GM12874 (cell line): ENCODE measurements around the gene TBCD.

Source experiments
- TF ChIP-seq, protein P1 (sequence below): IDR thresholded peaks from 2 replicates; pipeline ENCODE4 v1.5.1; 2011; ENCODE audit warnings: low read depth, mild to moderate bottlenecking, control low read depth, low read length, moderate library complexity; ENCODE audit not compliant: insufficient read depth

The TBCD gene

DNA sequence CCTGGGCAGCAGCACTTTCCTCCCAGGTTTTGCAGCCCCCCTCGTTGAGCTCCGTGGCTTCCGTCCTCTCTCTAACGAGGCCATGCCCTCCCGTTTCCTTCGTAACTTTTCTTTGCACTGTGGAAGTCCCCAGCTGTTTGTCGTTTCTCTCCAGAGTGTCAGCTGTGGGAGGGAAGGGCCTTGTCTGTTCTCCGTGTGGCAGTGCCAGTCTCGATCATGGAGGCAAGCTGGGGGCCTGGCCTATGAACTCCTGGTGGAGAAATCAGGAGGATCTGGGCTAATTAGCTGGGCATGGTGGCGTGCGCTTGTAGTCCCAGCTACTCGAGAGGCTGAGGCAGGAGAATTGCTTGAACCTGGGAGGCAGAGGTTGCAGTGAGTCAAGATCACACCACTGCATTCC, 28.3 kb downstream of the TBCD start:
- TF ChIP-seq, protein P1, sequence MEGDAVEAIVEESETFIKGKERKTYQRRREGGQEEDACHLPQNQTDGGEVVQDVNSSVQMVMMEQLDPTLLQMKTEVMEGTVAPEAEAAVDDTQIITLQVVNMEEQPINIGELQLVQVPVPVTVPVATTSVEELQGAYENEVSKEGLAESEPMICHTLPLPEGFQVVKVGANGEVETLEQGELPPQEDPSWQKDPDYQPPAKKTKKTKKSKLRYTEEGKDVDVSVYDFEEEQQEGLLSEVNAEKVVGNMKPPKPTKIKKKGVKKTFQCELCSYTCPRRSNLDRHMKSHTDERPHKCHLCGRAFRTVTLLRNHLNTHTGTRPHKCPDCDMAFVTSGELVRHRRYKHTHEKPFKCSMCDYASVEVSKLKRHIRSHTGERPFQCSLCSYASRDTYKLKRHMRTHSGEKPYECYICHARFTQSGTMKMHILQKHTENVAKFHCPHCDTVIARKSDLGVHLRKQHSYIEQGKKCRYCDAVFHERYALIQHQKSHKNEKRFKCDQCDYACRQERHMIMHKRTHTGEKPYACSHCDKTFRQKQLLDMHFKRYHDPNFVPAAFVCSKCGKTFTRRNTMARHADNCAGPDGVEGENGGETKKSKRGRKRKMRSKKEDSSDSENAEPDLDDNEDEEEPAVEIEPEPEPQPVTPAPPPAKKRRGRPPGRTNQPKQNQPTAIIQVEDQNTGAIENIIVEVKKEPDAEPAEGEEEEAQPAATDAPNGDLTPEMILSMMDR = no peak

DNA sequence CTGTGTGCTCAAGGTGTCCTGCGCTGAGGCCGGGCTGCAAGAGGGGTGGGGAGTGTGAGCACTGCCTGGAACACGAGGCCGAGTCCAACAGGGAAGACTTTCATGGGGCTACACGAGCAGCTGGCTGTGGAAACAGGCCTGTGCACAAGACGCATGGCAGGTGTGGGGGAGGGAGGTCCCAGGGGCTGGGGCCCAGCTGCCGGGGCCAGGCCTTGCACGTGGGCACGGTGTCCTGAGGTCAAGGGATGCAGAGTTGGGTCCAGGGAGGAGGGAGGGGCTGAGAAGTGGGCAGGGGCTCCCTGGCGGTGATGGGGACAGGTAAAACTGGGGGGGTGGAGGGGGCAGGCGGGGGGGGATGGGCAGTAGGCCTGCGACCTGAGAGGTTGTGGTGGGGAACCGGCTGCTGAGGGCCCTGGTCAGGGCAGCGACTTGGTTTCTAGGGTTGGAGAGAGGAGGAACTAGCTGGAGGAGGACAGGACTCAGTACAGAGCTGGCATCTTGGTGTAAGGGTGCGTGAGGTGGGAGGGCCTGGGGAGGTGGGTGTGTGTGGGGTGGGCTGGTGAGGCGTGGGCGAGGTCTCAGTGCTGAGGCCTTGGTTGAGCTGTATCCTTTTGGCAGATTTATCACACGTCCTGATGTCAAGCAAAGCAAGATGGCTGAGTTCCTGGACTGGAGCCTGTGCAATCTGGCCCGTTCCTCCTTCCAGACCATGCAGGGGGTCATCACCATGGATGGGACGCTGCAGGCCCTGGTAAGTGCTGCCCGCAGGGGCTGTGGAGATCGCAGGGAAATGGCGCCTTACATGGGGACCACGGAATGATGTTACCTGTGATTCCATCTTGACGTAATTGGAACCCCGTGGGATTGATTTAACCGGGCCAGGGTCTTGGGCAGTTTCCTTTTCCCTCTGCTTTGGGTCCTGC, 29.4 kb downstream of the TBCD start:
- TF ChIP-seq, protein P1 = no peak

DNA sequence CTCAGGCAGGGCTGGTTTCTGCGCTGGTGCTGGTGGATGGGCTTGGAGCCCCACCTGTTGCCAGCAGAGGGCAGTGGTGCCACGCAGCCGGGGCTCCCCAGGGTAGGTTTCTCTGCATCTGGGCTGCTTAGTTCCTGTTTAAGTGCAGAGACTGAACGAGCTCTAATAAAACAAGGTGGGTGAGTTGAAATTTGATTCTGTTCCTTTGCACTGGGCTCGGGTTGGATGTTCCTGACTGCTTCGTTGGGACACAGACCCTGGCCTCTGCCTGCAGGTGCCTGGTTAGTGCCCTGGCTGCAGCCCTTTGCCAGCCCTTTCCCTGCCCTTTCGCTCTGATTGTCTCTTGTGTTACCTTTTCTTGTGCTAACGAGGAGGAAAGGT, 30.0 kb downstream of the TBCD start:
- TF ChIP-seq, protein P1 = peak; percentile 98

DNA sequence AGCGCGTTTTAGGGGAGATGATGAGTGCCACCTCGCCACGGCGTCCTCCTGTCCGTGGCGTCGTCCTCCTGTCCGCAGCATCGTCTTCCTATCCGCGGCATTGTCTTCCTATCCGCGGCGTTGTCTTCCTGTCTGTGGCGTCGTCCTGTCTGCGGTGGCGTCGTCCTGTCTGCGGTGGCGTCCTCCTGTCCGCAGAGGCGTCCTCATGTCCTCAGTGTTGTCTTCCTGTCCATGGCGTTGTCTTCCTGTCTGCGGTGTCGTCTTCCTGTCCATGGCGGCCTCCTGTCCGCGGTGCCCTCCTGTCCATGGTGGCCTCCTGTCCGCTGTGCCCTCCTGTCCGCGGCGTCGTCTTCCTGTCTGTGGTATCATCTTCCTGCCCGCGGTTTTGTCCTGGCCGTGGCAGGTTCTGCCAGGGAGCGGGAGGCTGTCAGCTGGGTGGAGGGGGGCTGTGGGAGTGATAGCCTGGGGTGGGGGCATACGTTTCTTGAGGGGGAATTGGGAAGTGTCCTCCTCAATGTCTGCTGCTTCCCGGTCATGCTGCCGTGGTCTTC, 30.9 kb downstream of the TBCD start:
- TF ChIP-seq, protein P1 = no peak

DNA sequence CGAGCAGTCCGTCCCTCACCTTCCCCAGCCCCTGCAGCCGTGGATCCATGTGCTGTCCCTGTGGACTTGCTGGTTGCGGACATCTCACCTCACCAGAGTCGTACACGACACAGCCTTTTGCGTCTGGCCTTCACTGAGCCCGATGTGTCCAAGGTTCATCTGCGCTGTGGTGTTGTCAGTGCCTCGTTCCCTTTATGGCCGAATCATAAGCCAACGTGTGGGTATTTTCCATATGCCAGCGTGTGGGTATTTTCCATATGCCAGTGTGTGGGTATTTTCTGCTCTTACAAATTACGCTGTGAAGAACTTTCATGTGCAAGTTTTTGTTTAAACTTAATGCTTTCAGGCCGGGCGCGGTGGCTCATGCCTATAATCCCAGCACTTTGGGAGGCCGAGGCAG, 31.6 kb downstream of the TBCD start:
- TF ChIP-seq, protein P1 = no peak

DNA sequence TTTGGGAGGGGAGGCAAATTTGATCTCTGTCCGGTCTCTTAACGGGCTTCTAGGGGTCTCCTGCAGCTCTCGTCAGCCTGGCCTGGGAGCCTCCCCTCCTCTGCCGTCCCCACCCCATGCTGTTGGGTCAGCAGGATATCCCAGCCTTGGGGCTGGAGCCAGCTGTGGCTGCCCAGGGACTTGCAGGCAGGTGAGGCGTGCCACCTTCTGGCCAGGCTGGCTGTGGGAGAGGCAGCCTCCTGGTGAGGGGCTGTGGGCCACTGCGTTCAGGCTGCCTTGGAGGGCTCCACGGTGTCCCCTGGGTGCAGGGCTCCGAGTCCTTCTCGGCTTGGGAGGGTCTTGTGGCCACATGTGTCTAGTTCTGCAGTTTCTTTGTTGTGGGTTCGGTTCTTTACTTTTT, 34.6 kb downstream of the TBCD start:
- TF ChIP-seq, protein P1 = no peak

DNA sequence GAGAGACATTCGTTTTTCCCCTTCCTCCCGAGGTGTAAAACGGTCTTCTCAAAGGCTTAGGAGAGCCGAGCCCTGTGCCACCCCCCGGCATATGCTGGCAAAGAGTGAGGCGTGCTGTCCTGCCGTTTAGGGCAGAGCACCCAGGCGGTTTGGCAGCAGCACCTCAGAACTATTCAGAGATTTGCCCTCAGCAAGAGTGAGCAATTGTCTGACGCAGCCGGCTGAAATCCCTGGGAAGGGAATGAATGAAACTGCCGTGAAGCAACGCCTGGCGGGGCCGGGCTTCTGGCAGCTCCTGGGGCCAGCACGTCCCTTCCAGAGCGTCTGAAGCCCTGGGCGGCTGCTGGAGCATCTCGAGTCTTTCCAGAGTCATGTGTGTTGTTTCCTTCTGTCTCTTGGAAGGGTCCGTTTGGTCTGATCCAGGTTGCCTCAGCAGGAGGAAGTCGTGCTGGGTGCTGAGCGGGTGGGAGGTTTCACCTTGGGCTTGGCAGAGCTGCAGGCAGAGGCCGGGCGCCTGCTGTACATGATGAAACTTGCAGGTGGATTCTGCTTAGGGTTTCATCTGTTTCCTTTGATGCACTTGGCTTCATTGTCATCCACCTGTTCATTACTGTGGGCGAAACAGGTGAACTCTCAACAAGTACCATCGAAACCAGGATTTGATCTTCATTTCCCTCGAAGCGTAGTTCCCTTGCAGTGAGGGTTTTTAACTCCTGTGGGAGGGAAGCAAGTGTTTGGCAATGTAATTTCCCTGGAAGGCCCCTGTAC, 35.4 kb downstream of the TBCD start:
- TF ChIP-seq, protein P1 = no peak
